HCT116 (cell line): ENCODE measurements around the gene GMPPB.

ENCODE experiments used
- EZH2 ChIP-seq: fragments of 200-600 bp; sonication (generic); IDR thresholded peaks from 2 replicates; pipeline ENCODE4 v1.6.1; 2017; ENCODE audit warnings: antibody characterized with exemption, mixed run types
- TF ChIP-seq, protein P1 (sequence below), 3 experiments: fragments of 200-600 bp in 1 of 3; sonication (generic) in 1 of 3; IDR thresholded peaks in 2 of 3; conservative IDR thresholded peaks in 1 of 3; 2 replicates each; pipeline ENCODE4 v1.5.1; 2012 to 2017; ENCODE audit warnings: low read depth in 2 of 3, low read length in 2 of 3, antibody characterized with exemption in 1 of 3, borderline replicate concordance in 1 of 3, control low read depth in 1 of 3, mild to moderate bottlenecking in 1 of 3, mixed read lengths in 1 of 3, mixed run types in 1 of 3, moderate library complexity in 1 of 3; ENCODE audit not compliant: insufficient read depth in 1 of 3

DNA sequence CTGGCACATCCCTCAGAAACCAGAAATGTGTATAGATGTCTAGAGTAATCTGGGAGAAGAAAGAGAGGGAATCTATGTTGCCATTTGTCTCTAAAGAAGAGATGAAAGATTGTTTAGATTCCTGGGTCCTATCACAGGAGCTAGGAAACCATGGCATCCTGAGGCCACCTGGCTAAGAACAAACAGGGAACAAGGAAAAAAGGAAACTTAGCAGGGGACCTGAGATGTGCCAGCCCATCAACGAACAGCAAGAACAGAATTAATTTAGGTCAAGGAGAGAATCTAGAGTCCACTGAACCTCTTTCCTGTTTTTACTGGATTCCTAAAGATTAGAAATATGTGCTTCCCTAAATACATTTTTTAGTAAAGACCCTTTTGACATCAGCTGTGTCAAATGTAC lies 32.3 kb upstream of the GMPPB start:
- TF ChIP-seq, protein P1, sequence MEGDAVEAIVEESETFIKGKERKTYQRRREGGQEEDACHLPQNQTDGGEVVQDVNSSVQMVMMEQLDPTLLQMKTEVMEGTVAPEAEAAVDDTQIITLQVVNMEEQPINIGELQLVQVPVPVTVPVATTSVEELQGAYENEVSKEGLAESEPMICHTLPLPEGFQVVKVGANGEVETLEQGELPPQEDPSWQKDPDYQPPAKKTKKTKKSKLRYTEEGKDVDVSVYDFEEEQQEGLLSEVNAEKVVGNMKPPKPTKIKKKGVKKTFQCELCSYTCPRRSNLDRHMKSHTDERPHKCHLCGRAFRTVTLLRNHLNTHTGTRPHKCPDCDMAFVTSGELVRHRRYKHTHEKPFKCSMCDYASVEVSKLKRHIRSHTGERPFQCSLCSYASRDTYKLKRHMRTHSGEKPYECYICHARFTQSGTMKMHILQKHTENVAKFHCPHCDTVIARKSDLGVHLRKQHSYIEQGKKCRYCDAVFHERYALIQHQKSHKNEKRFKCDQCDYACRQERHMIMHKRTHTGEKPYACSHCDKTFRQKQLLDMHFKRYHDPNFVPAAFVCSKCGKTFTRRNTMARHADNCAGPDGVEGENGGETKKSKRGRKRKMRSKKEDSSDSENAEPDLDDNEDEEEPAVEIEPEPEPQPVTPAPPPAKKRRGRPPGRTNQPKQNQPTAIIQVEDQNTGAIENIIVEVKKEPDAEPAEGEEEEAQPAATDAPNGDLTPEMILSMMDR (IDR thresholded peaks at IDR 0.05 in 2 of 3, conservative IDR thresholded peaks at IDR 0.05 in 1 of 3; ENCODE audit: borderline replicate concordance in 1 of 3, insufficient read depth in 1 of 3, low read depth in 2 of 3, low read length in 2 of 3), result no peak
- TF ChIP-seq EZH2, result no peak
